ENCODE data around the gene ZNF747. TPM values are rescaled to one million over a fixed set of nuclear protein-coding genes. Genes with fewer than 3 reads are reported as not detected.

Gene ZNF747
- 12.9 and 13.0 TPM in 2 replicates for total RNA-seq

DNA sequence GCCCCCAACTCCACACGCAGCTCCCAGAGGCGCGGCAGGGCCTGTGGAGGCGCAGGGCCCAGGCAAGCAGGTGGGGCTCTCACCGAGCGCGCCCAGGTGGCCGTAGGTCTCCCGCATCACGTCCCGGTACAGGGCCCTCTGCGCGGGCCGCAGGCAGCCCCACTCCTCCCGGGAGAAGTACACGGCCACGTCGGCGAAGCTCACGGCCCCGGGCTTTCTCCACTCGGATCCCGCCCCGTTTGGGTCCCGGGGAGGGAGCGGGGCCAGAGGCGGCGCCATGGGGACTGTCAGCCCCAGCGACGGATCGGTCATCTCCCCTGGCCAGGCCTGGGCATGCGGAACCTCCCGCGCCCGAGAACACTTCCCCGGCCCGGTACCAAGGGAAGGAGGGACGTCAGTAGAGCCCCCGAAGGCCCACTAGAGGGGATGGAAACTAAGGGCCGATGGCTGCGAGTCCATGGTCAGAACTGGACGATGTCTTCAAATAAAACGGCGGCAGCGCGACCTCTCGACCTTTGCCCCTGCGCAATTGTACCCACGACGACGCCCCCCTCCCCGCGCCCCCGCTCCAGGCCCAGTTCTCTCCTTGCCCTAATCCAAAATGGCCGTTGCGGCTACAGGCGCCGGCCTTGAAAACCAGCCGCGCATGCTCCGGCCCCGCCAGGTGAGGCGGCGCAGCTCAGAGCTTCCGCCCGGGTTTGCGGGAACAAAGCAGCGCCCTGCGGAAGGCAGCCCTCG is at the start of gene ZNF747:
Gene ZNF747, minus strand, starts transcription at position 491 of the 738 bp plus-strand sequence. Its CDS starts 179 bp downstream, at position 312.

DNA sequence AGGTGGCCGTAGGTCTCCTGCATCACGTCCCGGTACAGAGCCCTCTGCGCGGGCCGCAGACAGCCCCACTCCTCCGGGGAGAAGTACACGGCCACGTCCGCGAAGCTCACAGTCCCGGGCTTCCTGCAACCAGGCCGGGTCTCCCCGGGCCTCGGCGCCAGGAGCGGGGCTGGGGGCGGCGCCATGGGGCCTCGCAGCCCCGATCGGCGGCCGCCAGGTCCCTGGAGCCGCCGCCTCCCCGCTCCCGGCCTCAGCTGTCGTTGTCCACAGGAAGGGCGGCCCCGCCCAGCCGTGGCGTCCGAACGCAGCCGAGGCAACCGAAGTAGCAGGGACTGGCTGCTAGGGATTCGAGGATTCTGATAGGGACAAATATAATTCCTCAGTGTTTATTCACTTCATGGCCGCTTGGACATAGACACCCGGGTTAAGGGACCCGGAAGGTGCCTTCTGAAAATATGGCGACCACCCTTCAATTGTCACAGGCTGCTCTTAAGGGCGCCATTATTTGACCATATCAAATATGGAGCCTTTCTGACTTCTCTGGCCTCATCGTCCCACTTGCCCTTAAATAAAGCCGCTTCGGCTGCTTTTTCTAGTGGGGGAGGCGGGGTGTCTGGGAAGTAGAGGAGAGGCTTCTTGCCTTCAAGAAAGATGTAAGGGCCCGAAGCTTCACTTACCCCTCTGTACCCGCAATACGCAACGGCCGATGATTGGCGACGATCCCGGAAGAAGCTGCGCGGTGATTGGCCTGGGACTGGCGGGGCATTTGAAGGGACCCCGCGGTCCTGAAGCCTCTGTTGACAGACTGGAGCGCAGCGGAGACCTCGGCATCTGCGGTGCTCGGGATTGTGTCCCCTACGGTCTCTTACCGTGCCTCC is 37.0 kb upstream of the ZNF747 start, which contains the start of gene ZNF688:
Gene ZNF688, minus strand, starts transcription at position 270 of the 878 bp plus-strand sequence. Its CDS starts 85 bp downstream, at position 185.

DNA sequence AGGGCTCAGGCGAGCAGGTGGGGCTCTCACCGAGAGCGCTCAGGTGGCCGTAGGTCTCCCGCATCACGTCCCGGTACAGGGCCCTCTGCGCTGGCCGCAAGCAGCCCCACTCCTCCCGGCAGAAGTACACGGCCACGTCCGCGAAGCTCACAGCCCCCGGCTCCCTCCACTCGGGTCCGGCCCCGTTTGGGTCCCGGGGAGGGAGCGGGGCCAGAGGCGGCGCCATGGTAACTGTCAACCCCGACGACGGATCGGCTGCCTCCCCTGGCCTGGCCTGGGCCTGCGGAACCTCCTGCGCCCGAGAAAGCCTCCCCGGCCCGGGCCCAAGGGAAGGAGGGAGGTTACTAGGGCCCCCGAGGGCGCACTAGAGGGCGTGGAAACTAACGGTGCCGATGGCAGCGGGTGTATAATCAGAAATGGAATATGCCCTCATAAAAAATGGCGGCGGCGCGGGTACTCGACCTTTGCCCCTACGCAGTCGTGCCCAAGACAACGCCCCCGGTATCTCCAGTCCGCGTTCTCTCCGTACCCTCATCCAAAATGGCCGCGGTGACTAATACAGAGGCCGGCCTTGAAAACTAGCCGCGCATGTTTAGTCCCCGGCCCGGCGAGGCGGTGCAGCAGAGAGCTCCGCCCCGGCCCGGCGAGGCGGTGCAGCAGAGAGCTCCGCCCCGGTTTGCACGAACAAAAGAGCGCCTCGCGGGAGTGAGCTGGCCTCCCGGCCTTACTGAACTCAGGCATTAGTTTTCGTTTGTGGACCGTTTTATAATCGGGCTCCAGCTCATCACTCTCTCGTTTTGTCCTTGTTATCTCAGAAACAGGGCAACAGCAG is 23.5 kb upstream of the ZNF747 start, which contains the start of gene ZNF764:
Gene ZNF764, minus strand, starts transcription at position 418 of the 832 bp plus-strand sequence. Its CDS starts 192 bp downstream, at position 226.

DNA sequence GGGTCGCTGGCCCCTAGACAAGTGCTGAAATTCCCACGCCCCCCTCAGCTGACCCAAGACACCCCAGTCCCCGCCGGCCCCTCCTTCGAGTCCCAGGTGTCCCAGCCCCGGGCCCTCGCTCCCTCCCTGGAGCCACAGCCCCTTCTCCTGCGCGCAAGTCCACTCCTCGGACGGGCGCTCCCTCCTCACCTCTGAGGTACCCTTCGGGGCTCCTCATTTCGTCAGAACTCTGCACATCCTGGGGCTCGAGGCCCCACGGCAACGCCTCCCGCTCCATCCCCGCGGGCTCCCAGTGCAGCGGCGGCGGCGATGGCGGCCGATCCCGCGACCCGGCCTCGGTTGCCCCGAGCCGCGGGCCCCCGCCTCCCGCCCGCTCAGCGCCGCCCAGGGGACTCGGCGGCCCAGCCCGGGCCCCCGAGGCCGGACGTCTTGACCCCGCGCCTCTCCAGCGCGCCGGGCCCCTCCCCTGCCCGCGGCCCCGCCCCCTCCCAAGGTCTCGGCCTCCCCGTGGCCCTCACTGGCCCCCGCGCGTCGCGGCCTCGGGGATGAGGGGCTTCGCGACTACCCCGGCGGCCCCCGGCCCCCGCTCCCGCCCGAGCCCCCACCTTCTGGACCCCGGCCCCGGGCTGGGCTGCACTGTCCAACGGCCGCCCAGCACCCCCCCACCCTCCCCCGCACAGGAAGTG is 8.4 kb downstream of the ZNF747 start, which contains the start of gene ZNF768:
Gene ZNF768, minus strand, starts transcription at position 430 of the 686 bp plus-strand sequence. Its CDS starts 153 bp downstream, at position 277.

Small RNA genes within 50 kb of the gene (small RNA-seq; reads per million reads assigned to genes)
- gene MIR4518 (not detected), gene RNU7-61P (not detected)

Other genes starting within 250 kb of the ZNF747 start
- 31.7 and 34.2 TPM in 2 replicates for gene CD2BP2, start 179.6 kb downstream of the ZNF747 start, total RNA-seq
- 22.6 and 23.3 TPM in 2 replicates for gene TBC1D10B, start 164.4 kb downstream of the ZNF747 start, total RNA-seq
- gene MYL11, start 160.1 kb downstream of the ZNF747 start, total RNA-seq, result not detected in 2 replicates
- gene SEPTIN1, start 152.3 kb downstream of the ZNF747 start, total RNA-seq, result 0.11 TPM in 1 of 2 replicates, not detected in the other
- 5.0 and 5.2 TPM in 2 replicates for gene ZNF48, start 139.4 kb downstream of the ZNF747 start, total RNA-seq
- gene ZNF771, start 127.3 kb downstream of the ZNF747 start, total RNA-seq, result 6.8 and 7.8 TPM in 2 replicates
- gene DCTPP1, start 104.8 kb downstream of the ZNF747 start, total RNA-seq, result 16.2 and 18.4 TPM in 2 replicates
- 16.4 and 18.9 TPM in 2 replicates for gene SEPHS2, start 89.0 kb downstream of the ZNF747 start, total RNA-seq
- not detected in 2 replicates for gene ITGAL, start 62.1 kb downstream of the ZNF747 start, total RNA-seq
- gene ZNF768, start 8.3 kb downstream of the ZNF747 start, total RNA-seq, result 15.3 and 18.1 TPM in 2 replicates
- gene ZNF764, start 23.5 kb upstream of the ZNF747 start, total RNA-seq, result 4.8 and 5.8 TPM in 2 replicates
- 7.6 and 8.0 TPM in 2 replicates for gene ZNF688, start 36.9 kb upstream of the ZNF747 start, total RNA-seq
- 10.5 and 11.1 TPM in 2 replicates for gene ZNF785, start 50.8 kb upstream of the ZNF747 start, total RNA-seq
- gene ZNF689, start 75.5 kb upstream of the ZNF747 start, total RNA-seq, result 6.1 and 6.6 TPM in 2 replicates
- 5.9 and 7.3 TPM in 2 replicates for gene PRR14, start 116.1 kb upstream of the ZNF747 start, total RNA-seq
- 22.2 and 22.8 TPM in 2 replicates for gene FBRS, start 123.6 kb upstream of the ZNF747 start, total RNA-seq
- 17.9 and 20.4 TPM in 2 replicates for gene SRCAP, start 164.3 kb upstream of the ZNF747 start, total RNA-seq
- 15.2 and 17.4 TPM in 2 replicates for gene PHKG2, start 213.6 kb upstream of the ZNF747 start, total RNA-seq
- 2.1 and 2.2 TPM in 2 replicates for gene CFAP119, start 227.2 kb upstream of the ZNF747 start, total RNA-seq
- 63.6 and 70.5 TPM in 2 replicates for gene RNF40, start 227.5 kb upstream of the ZNF747 start, total RNA-seq